ENCODE data around the gene MCC. TPM values are rescaled to one million over a fixed set of nuclear protein-coding genes. Genes with fewer than 3 reads are reported as not detected.

The MCC gene
- total and polyA plus RNA-seq, 2 of the 4 experiments (the other 2 are of a cell fraction) = 5.0 to 20.6 TPM

DNA sequence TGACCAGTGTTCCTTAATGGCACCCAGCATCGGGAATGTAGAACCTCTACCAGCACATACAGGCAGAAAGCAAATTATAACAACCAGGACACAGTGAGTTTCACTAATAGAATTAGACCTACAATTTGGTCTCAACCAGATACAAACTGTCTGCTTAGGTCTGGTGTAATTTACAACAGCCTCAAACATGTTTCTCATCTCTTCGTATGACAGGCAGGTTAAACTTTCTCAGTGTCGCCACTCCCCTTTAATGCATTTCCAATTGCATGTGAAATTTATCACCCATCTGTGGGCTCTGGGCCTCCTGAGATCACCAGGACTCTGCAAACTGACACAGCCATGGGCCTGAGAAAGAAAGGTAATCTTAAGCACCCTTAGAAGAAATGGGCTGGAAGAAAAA, 293.0 kb downstream of the MCC start:
- TF ChIP-seq FOS (IDR thresholded peaks at IDR 0.05; ENCODE audit: low read depth, low read length) (no peak), RFX5 (IDR thresholded peaks at IDR 0.05; ENCODE audit: low read depth, low read length) (no peak), NFE2L2 (IDR thresholded peaks at IDR 0.05; ENCODE audit: low read depth, low read length) (no peak), MAFK (IDR thresholded peaks at IDR 0.05; ENCODE audit: low read depth, low read length) (no peak), MAZ (IDR thresholded peaks at IDR 0.05; ENCODE audit: borderline replicate concordance, low read depth, low read length) (no peak), RAD21 (IDR thresholded peaks at IDR 0.05; ENCODE audit: low read length) (no peak), RCOR1 (IDR thresholded peaks at IDR 0.05; ENCODE audit: insufficient replicate concordance, low read length) (no peak), MXI1 (IDR thresholded peaks at IDR 0.05; ENCODE audit: borderline replicate concordance, low read depth, low read length) (no peak), POLR2A (IDR thresholded peaks at IDR 0.05; ENCODE audit: low read depth, low read length) (no peak), CHD1 (IDR thresholded peaks at IDR 0.05; ENCODE audit: low read depth, low read length) (no peak), CEBPB (IDR thresholded peaks at IDR 0.05; ENCODE audit: low read depth, low read length) (no peak), BHLHE40 (IDR thresholded peaks at IDR 0.05; ENCODE audit: low read depth, low read length) (no peak), SMC3 (IDR thresholded peaks at IDR 0.05; ENCODE audit: low read depth, low read length) (no peak)
- TF ChIP-seq, protein P1, sequence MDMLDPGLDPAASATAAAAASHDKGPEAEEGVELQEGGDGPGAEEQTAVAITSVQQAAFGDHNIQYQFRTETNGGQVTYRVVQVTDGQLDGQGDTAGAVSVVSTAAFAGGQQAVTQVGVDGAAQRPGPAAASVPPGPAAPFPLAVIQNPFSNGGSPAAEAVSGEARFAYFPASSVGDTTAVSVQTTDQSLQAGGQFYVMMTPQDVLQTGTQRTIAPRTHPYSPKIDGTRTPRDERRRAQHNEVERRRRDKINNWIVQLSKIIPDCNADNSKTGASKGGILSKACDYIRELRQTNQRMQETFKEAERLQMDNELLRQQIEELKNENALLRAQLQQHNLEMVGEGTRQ (IDR thresholded peaks at IDR 0.05; ENCODE audit: low read depth, low read length) = no peak
- TF ChIP-seq, protein P2, sequence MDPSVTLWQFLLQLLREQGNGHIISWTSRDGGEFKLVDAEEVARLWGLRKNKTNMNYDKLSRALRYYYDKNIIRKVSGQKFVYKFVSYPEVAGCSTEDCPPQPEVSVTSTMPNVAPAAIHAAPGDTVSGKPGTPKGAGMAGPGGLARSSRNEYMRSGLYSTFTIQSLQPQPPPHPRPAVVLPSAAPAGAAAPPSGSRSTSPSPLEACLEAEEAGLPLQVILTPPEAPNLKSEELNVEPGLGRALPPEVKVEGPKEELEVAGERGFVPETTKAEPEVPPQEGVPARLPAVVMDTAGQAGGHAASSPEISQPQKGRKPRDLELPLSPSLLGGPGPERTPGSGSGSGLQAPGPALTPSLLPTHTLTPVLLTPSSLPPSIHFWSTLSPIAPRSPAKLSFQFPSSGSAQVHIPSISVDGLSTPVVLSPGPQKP (IDR thresholded peaks at IDR 0.05; ENCODE audit: borderline replicate concordance, low read depth, low read length) = no peak
- TF ChIP-seq, protein P3, sequence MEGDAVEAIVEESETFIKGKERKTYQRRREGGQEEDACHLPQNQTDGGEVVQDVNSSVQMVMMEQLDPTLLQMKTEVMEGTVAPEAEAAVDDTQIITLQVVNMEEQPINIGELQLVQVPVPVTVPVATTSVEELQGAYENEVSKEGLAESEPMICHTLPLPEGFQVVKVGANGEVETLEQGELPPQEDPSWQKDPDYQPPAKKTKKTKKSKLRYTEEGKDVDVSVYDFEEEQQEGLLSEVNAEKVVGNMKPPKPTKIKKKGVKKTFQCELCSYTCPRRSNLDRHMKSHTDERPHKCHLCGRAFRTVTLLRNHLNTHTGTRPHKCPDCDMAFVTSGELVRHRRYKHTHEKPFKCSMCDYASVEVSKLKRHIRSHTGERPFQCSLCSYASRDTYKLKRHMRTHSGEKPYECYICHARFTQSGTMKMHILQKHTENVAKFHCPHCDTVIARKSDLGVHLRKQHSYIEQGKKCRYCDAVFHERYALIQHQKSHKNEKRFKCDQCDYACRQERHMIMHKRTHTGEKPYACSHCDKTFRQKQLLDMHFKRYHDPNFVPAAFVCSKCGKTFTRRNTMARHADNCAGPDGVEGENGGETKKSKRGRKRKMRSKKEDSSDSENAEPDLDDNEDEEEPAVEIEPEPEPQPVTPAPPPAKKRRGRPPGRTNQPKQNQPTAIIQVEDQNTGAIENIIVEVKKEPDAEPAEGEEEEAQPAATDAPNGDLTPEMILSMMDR (conservative IDR thresholded peaks at IDR 0.05; ENCODE audit: low read depth, low read length) = no peak
- CTCF ChIA-PET = no interaction called here
- dilution Hi-C loops (cut with HindIII; ENCODE audit: low sequenced_read_pairs, unreplicated experiment) = no loop called here

More for the DNA sequence above, 293.0 kb downstream of the MCC start:
- no peak overlapping the region for H4K5ac ChIP-seq (ENCODE audit: low read depth, low read length)
- H4K20me1 ChIP-seq (ENCODE audit: insufficient read depth, low read length) = peaks cover 16% of the 10 kb centered on the region
- H3K27ac ChIP-seq (ENCODE audit: insufficient read depth, low read length) = no peak overlapping the region
- no peaks in the 10 kb centered on the region for H3K27me3 ChIP-seq (ENCODE audit: control insufficient read depth, insufficient read depth, low read length)
- no peak overlapping the region for H4K8ac ChIP-seq (ENCODE audit: low read depth in 2 of 2, low read length in 2 of 2)
- H4K91ac ChIP-seq (ENCODE audit: insufficient read depth, low read depth, low read length) = no peak overlapping the region
- H3K4me3 ChIP-seq (ENCODE audit: insufficient read depth, low read depth, low read length) = no peak overlapping the region
- H3K79me1 ChIP-seq (ENCODE audit: low read depth in 1 of 2, low read length in 2 of 2) = peaks cover 15 to 18% of the 10 kb centered on the region in 2 experiments; a peak in 3 of 4 replicates
- H3K4ac ChIP-seq (ENCODE audit: low read depth, low read length) = no peak overlapping the region
- no peak overlapping the region for H3K14ac ChIP-seq (replicated peaks; ENCODE audit: low read depth, low read length)
- H2AK9ac ChIP-seq (replicated peaks; ENCODE audit: low read depth, low read length, poor library complexity) = no peak overlapping the region
- H2BK15ac ChIP-seq (ENCODE audit: low read depth, low read length) = no peak overlapping the region
- H3K23ac ChIP-seq (ENCODE audit: low read depth, low read length) = no peak overlapping the region
- no peak for DNase-seq
- no peak overlapping the region for H3K9ac ChIP-seq (ENCODE audit: low read depth, low read length)
- no CpG with 5 or more reads among the region's 3 CpGs for WGBS, 2 experiments (ENCODE audit: extremely low coverage in 2 of 2, insufficient read length in 1 of 2)
- H3K4me2 ChIP-seq (ENCODE audit: low read depth, low read length) = no peak overlapping the region
- no peak overlapping the region for H2AFZ ChIP-seq (replicated peaks; ENCODE audit: low read length, poor library complexity)
- peaks cover 2% of the 10 kb centered on the region for H3K4me1 ChIP-seq (ENCODE audit: control insufficient read depth, insufficient read depth, low read length)
- intact Hi-C loops (cut with micrococcal nuclease) = no loop called here
- ATAC-seq (ENCODE audit: low read depth) = no peak
- peaks cover 8% of the 10 kb centered on the region; the same call in 1 of the 2 replicates for H3K9me1 ChIP-seq (ENCODE audit: insufficient read depth, low read length)
- H3K18ac ChIP-seq (ENCODE audit: low read depth, low read length) = no peak overlapping the region
- H3K9me3 ChIP-seq (ENCODE audit: control insufficient read depth, insufficient read depth, low read length) = peaks cover 5% of the 10 kb centered on the region
- H2BK120ac ChIP-seq (ENCODE audit: low read depth, low read length) = no peak overlapping the region
- no peak overlapping the region for H2AK5ac ChIP-seq (ENCODE audit: low read depth, low read length)
- POLR2A ChIA-PET (ENCODE audit: unreplicated experiment) = no interaction called here
- peaks cover 6% of the 10 kb centered on the region; the same call in 1 of the 2 replicates for H3K36me3 ChIP-seq (ENCODE audit: control insufficient read depth, insufficient read depth, low read length)
- in situ Hi-C loops (cut with MboI; ENCODE audit: low sequenced_read_pairs) = no loop called here
- no peak overlapping the region for H3K56ac ChIP-seq (ENCODE audit: extremely low read depth, insufficient read depth, low read length)
- no TSS peak for BruUV-seq (replicated peaks)
- H2BK5ac ChIP-seq (ENCODE audit: low read depth, low read length, poor library complexity, severe bottlenecking) = no peak overlapping the region
- no peak overlapping the region for H2BK20ac ChIP-seq (ENCODE audit: low read depth, low read length)
